SK-N-SH treated with all-trans-retinoic acid at 6 μM for 48 hours (cell line): Measurements from ENCODE around the gene TEX11.
"Not testable (repeated sequence)": the region's sequence is repeated elsewhere in the genome, so short reads cannot be mapped to it uniquely, and the experiment has no call there.

Experiments used
- ATAC-seq: fragments of 200-7000 bp; cut with Tn5 transposase; 3 replicates; pipeline ENCODE4 v1.9.1; 2020; ENCODE audit warnings: mild to moderate bottlenecking, moderate library complexity
- ARNTL ChIP-seq: fragments of 450-650 bp; formaldehyde crosslinking; IDR thresholded peaks from 2 replicates; pipeline ENCODE4 v1.5.0; 2020; ENCODE audit warnings: low read depth, mild to moderate bottlenecking, moderate library complexity, borderline replicate concordance
- BACH2 ChIP-seq: fragments of 250-450 bp; sonication (Bioruptor Pico); IDR thresholded peaks from 2 replicates; pipeline ENCODE4 v1.9.0; 2021; ENCODE audit warnings: mild to moderate bottlenecking, borderline replicate concordance
- CSDC2 ChIP-seq: fragments of 250-450 bp; sonication (Bioruptor Pico); IDR thresholded peaks from 2 replicates; pipeline ENCODE4 v1.5.0; 2020; ENCODE audit warnings: mild to moderate bottlenecking, moderate library complexity
- ESRRG ChIP-seq: fragments of 250-450 bp; sonication (Bioruptor Pico); IDR thresholded peaks from 2 replicates; pipeline ENCODE4 v1.6.1; 2021; ENCODE audit warnings: mild to moderate bottlenecking
- GLIS3 ChIP-seq: fragments of 250-450 bp; sonication (Bioruptor Pico); IDR thresholded peaks from 2 replicates; pipeline ENCODE4 v1.5.0; 2020; ENCODE audit warnings: mild to moderate bottlenecking, moderate library complexity
- ISL1 ChIP-seq: fragments of 250-450 bp; sonication (Bioruptor Pico); IDR thresholded peaks from 2 replicates; pipeline ENCODE4 v2.1.2; 2022; ENCODE audit warnings: mild to moderate bottlenecking, moderate library complexity
- OSR1 ChIP-seq: fragments of 250-450 bp; sonication (Bioruptor Pico); IDR thresholded peaks from 2 replicates; pipeline ENCODE4 v1.8.0; 2022; ENCODE audit warnings: moderate library complexity, mild to moderate bottlenecking, inconsistent platforms
- PPARA ChIP-seq: fragments of 250-450 bp; sonication (Bioruptor Pico); IDR thresholded peaks from 2 replicates; pipeline ENCODE4 v1.5.0; 2020; ENCODE audit warnings: mild to moderate bottlenecking, borderline replicate concordance
- RARB ChIP-seq: fragments of 250-450 bp; sonication (Bioruptor Pico); IDR thresholded peaks from 2 replicates; pipeline ENCODE4 v1.8.0; 2021; ENCODE audit warnings: mild to moderate bottlenecking, moderate library complexity
- TCF4 ChIP-seq: fragments of 250-450 bp; sonication (Bioruptor Pico); IDR thresholded peaks from 2 replicates; pipeline ENCODE4 v1.8.0; 2021; ENCODE audit warnings: mild to moderate bottlenecking, moderate library complexity, borderline replicate concordance
- TOX ChIP-seq: fragments of 250-450 bp; sonication (Bioruptor Pico); IDR thresholded peaks from 2 replicates; pipeline ENCODE4 v1.8.0; 2021; ENCODE audit warnings: mild to moderate bottlenecking, moderate library complexity, borderline replicate concordance
- ZFP3 ChIP-seq: fragments of 250-450 bp; sonication (Bioruptor Pico); IDR thresholded peaks from 2 replicates; pipeline ENCODE4 v1.5.0; 2020; ENCODE audit warnings: mild to moderate bottlenecking, moderate library complexity
- ZFP30 ChIP-seq: fragments of 450-650 bp; formaldehyde crosslinking; IDR thresholded peaks from 2 replicates; pipeline ENCODE4 v1.5.0; 2022; ENCODE audit warnings: mild to moderate bottlenecking, moderate library complexity
- ZNF565 ChIP-seq: fragments of 450-650 bp; formaldehyde crosslinking; conservative IDR thresholded peaks from 2 replicates; pipeline ENCODE4 v1.5.0; 2020; ENCODE audit warnings: low read depth, mild to moderate bottlenecking, moderate library complexity
- ZNF70 ChIP-seq: fragments of 450-650 bp; formaldehyde crosslinking; IDR thresholded peaks from 2 replicates; pipeline ENCODE4 v1.5.0; 2020; ENCODE audit warnings: mild to moderate bottlenecking, moderate library complexity
- ZNF8 ChIP-seq: fragments of 450-650 bp; formaldehyde crosslinking; IDR thresholded peaks from 2 replicates; pipeline ENCODE4 v1.5.0; 2020; ENCODE audit warnings: mild to moderate bottlenecking, moderate library complexity
- TF ChIP-seq, protein P1 (sequence below): fragments of 250-450 bp; sonication (Bioruptor Pico); IDR thresholded peaks from 2 replicates; pipeline ENCODE4 v1.5.1; 2020; ENCODE audit warnings: low read depth, mild to moderate bottlenecking, moderate library complexity
- TF ChIP-seq, protein P2 (sequence below): fragments of 250-450 bp; sonication (Bioruptor Pico); IDR thresholded peaks from 2 replicates; pipeline ENCODE4 v1.8.0; 2020; ENCODE audit warnings: mild to moderate bottlenecking, moderate library complexity, borderline replicate concordance
- TF ChIP-seq, protein P3 (sequence below): fragments of 250-450 bp; sonication (Bioruptor Pico); IDR thresholded peaks from 2 replicates; pipeline ENCODE4 v1.5.1; 2021; ENCODE audit warnings: mild to moderate bottlenecking, moderate library complexity
- TF ChIP-seq, protein P4 (sequence below): fragments of 250-450 bp; sonication (Bioruptor Pico); IDR thresholded peaks from 2 replicates; pipeline ENCODE4 v1.5.0; 2020; ENCODE audit warnings: mild to moderate bottlenecking, moderate library complexity

The TEX11 gene

DNA sequence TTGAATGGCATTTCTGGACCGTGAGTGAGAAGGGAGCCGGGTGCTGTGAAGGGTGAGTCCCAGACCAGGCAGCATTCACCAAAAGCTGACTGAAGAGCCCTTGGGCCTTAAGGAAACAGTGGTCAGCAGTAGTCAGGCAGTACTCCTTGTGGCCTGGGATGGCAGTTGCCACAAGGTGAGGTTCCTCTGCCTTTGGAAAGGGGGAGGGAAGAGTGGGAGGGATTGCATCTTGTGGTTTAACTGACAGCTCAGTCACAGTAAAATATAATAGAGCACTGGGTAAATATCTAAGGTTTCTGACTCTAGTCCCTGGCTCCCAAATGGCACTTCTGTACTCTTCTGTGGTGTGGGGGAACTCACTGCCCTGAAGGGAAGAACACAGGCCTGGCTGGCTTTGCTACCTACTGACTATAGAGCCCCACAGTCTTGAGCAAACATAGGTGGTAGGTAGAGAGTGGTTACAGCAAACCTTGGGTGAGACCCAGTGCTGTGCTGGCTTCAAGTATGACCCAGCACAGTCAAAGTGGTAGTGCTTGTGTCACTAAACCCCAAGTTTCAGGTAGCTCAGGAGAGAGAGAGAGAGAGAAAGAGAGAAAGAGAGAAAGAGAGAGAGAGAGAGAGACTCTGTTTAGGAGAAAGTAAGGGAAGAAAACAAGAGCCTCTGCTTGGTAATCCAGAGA is 154.2 kb downstream of the TEX11 start:
- ATAC-seq = no peak
- TF ChIP-seq ZFP30 (CRISPR knock-in tag) = no peak
- no peak for TF ChIP-seq PPARA (CRISPR knock-in tag)
- no peak for TF ChIP-seq CSDC2 (CRISPR knock-in tag)
- no peak for TF ChIP-seq GLIS3 (CRISPR knock-in tag)
- TF ChIP-seq, protein P1, sequence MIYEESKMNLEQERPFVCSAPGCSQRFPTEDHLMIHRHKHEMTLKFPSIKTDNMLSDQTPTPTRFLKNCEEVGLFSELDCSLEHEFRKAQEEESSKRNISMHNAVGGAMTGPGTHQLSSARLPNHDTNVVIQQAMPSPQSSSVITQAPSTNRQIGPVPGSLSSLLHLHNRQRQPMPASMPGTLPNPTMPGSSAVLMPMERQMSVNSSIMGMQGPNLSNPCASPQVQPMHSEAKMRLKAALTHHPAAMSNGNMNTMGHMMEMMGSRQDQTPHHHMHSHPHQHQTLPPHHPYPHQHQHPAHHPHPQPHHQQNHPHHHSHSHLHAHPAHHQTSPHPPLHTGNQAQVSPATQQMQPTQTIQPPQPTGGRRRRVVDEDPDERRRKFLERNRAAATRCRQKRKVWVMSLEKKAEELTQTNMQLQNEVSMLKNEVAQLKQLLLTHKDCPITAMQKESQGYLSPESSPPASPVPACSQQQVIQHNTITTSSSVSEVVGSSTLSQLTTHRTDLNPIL (CRISPR knock-in tag) = no peak
- no peak for TF ChIP-seq RARB (CRISPR knock-in tag)
- TF ChIP-seq ZNF8 (CRISPR knock-in tag) = no peak
- no peak for TF ChIP-seq ZFP3 (CRISPR knock-in tag)
- TF ChIP-seq, protein P2, sequence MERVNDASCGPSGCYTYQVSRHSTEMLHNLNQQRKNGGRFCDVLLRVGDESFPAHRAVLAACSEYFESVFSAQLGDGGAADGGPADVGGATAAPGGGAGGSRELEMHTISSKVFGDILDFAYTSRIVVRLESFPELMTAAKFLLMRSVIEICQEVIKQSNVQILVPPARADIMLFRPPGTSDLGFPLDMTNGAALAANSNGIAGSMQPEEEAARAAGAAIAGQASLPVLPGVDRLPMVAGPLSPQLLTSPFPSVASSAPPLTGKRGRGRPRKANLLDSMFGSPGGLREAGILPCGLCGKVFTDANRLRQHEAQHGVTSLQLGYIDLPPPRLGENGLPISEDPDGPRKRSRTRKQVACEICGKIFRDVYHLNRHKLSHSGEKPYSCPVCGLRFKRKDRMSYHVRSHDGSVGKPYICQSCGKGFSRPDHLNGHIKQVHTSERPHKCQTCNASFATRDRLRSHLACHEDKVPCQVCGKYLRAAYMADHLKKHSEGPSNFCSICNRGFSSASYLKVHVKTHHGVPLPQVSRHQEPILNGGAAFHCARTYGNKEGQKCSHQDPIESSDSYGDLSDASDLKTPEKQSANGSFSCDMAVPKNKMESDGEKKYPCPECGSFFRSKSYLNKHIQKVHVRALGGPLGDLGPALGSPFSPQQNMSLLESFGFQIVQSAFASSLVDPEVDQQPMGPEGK (CRISPR knock-in tag) = no peak
- no peak for TF ChIP-seq ZNF565 (CRISPR knock-in tag)
- no peak for TF ChIP-seq TCF4 (CRISPR knock-in tag)
- TF ChIP-seq BACH2 = no peak
- TF ChIP-seq ZNF70 (CRISPR knock-in tag) = no peak
- no peak for TF ChIP-seq ARNTL (CRISPR knock-in tag)
- TF ChIP-seq ISL1 (CRISPR knock-in tag) = no peak
- no peak for TF ChIP-seq TOX (CRISPR knock-in tag)

DNA sequence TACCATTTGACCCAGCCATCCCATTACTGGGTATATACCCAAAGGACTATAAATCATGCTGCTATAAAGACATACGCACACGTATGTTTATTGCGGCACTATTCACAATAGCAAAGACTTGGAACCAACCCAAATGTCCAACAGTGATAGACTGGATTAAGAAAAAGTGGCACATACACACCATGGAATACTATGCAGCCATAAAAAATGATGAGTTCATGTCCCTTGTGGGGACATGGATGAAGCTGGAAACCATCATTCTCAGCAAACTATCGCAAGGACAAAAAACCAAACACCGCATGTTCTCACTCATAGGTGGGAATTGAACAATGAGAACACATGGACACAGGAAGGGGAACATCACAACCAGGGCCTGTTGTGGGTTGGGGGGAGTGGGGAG is 174.7 kb downstream of the TEX11 start:
- not testable (repeated sequence) for ATAC-seq

DNA sequence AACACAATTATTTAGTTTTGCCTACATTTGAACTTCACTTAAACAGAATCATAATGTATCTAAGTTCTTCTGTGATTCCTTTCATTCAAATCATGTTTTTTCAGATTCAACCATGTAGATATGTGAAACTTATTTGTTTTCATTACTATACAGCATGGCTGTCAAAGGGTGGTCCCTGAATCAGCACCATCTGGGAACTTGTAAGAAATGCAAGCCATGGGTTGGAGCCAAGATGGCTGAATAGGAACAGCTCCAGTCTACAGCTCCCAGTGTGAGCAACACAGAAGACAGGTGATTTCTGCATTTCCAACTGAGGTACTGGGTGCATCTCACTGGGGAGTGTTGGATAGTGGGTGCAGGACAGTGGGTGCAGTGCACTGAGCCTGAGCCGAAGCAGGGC is 180.6 kb downstream of the TEX11 start:
- not testable (repeated sequence) for ATAC-seq

DNA sequence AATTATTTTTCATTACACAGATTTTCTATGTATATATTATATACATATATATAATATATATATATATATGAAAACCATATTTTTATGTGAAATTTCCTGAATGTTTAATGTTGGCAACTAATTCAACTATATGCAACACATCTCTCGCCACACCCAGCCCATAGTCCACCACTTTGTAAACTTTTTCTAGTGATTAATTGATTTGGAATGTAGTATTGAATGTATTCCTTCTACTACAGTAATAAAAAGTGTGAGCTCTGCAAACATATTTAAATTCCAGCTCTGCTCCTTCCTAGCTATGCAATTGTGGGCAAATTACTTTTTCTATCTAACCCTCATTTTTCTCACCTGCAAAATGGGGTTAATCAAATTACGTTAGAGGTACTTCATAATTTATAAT is 187.8 kb downstream of the TEX11 start:
- TF ChIP-seq BACH2 (no peak), TCF4 (CRISPR knock-in tag) (no peak), TOX (CRISPR knock-in tag) (no peak), ZNF8 (CRISPR knock-in tag) (no peak), GLIS3 (CRISPR knock-in tag) (no peak)
- TF ChIP-seq, all 23 proteins: peak for 0
- ATAC-seq = no peak

DNA sequence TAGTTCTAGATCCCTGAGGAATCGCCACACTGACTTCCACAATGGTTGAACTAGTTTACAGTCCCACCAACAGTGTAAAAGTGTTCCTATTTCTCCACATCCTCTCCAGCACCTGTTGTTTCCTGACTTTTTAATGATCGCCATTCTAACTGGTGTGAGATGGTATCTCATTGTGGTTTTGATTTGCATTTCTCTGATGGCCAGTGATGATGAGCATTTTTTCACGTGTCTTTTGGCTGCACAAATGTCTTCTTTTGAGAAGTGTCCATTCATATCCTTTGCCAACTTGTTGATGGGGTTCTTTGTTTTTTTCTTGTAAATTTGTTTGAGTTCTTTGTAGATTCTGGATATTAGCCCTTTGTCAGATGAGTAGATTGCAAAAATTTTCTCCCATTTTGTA is 197.2 kb downstream of the TEX11 start:
- ATAC-seq = not testable (repeated sequence)

DNA sequence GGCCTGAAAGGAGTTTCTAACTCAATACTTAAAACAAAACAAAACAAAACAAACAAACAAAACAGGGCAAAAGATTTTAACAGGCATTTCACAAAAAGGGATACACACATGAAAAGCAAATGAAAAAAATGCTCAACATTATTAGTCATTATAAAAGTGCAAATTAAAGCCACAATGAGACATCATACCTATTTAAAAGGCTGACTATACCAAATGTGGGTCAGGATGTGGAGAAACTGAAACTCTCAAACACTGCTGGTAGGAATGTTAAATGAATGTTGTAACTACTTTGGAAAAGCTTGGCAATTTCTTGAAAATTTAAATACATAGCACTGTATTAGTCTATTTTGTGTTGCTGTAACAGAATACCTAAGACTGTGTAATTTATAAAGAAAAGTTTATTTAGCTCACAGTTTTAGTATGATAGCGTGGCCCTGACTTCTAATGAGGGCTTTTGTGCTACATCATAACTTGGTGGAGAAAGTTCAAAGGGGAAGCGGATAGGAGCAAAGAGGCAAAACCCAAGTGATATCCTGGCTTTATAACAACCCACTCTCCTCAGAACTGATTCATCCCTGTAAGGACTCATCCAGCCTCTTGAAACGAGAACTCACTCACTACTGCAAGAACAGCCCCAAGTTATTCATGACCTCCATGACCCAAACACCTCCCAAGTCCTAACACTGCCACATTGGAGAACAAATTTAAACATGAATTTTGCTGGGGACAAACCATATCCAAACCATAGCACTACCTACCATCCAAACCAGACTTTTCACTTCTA is 214.0 kb downstream of the TEX11 start:
- ATAC-seq = no peak
- TF ChIP-seq RARB (CRISPR knock-in tag) = no peak
- TF ChIP-seq ZFP30 (CRISPR knock-in tag) = no peak
- TF ChIP-seq, protein P3, sequence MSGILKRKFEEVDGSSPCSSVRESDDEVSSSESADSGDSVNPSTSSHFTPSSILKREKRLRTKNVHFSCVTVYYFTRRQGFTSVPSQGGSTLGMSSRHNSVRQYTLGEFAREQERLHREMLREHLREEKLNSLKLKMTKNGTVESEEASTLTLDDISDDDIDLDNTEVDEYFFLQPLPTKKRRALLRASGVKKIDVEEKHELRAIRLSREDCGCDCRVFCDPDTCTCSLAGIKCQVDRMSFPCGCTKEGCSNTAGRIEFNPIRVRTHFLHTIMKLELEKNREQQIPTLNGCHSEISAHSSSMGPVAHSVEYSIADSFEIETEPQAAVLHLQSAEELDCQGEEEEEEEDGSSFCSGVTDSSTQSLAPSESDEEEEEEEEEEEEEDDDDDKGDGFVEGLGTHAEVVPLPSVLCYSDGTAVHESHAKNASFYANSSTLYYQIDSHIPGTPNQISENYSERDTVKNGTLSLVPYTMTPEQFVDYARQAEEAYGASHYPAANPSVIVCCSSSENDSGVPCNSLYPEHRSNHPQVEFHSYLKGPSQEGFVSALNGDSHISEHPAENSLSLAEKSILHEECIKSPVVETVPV = no peak
- TF ChIP-seq, protein P2 (CRISPR knock-in tag) = no peak
- TF ChIP-seq ARNTL (CRISPR knock-in tag) = no peak
- no peak for TF ChIP-seq GLIS3 (CRISPR knock-in tag)
- no peak for TF ChIP-seq ISL1 (CRISPR knock-in tag)
- TF ChIP-seq ESRRG = no peak
- no peak for TF ChIP-seq TOX (CRISPR knock-in tag)
- no peak for TF ChIP-seq ZNF8 (CRISPR knock-in tag)
- TF ChIP-seq, protein P4, sequence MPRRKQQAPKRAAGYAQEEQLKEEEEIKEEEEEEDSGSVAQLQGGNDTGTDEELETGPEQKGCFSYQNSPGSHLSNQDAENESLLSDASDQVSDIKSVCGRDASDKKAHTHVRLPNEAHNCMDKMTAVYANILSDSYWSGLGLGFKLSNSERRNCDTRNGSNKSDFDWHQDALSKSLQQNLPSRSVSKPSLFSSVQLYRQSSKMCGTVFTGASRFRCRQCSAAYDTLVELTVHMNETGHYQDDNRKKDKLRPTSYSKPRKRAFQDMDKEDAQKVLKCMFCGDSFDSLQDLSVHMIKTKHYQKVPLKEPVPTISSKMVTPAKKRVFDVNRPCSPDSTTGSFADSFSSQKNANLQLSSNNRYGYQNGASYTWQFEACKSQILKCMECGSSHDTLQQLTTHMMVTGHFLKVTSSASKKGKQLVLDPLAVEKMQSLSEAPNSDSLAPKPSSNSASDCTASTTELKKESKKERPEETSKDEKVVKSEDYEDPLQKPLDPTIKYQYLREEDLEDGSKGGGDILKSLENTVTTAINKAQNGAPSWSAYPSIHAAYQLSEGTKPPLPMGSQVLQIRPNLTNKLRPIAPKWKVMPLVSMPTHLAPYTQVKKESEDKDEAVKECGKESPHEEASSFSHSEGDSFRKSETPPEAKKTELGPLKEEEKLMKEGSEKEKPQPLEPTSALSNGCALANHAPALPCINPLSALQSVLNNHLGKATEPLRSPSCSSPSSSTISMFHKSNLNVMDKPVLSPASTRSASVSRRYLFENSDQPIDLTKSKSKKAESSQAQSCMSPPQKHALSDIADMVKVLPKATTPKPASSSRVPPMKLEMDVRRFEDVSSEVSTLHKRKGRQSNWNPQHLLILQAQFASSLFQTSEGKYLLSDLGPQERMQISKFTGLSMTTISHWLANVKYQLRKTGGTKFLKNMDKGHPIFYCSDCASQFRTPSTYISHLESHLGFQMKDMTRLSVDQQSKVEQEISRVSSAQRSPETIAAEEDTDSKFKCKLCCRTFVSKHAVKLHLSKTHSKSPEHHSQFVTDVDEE (CRISPR knock-in tag) = no peak
- TF ChIP-seq ZFP3 (CRISPR knock-in tag) = no peak
- no peak for TF ChIP-seq OSR1 (CRISPR knock-in tag)

DNA sequence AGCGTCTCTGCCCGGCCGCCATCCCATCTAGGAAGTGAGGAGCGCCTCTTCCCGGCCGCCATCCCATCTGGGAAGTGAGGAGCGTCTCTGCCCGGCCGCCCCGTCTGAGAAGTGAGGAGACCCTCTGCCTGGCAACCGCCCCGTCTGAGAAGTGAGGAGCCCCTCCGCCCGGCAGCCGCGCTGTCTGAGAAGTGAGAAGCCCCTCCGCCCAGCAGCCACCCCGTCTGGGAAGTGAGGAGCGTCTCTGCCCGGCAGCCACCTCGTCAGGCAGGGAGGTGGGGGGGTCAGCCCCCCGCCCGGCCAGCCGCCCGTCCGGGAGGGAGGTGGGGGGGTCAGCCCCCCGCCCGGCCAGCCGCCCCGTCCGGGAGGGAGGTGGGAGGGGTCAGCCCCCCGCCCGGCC is 229.1 kb downstream of the TEX11 start:
- not testable (repeated sequence) for ATAC-seq
